ENCODE data around the gene VSIG10L2.
"Not testable (repeated sequence)": the region's sequence is repeated elsewhere in the genome, so short reads cannot be mapped to it uniquely, and the experiment has no call there.

Gene VSIG10L2

GRCh38 chr11:125967515-125967914 lies 21.7 kb downstream of the VSIG10L2 start:
- DNase-seq (ENCODE audit: low read depth): no peak

GRCh38 chr11:125968354-125968753 lies 22.5 kb downstream of the VSIG10L2 start:
- DNase-seq (ENCODE audit: low read depth): no peak

- DNase-seq (ENCODE audit: low read depth): no peak
Measured at GRCh38 chr11:125971618-125972017, 25.8 kb downstream of the VSIG10L2 start.

GRCh38 chr11:125974284-125974683 lies 28.4 kb downstream of the VSIG10L2 start:
- no peak for DNase-seq (ENCODE audit: low read depth)

- DNase-seq (ENCODE audit: low read depth): no peak
Measured at GRCh38 chr11:125975634-125976033, 29.8 kb downstream of the VSIG10L2 start.

- no peak for DNase-seq (ENCODE audit: low read depth)
Measured at GRCh38 chr11:125976156-125976555, 30.3 kb downstream of the VSIG10L2 start.

GRCh38 chr11:125977333-125977732 lies 31.5 kb downstream of the VSIG10L2 start:
- DNase-seq (ENCODE audit: low read depth): no peak

GRCh38 chr11:125978181-125978716 lies 32.4 kb downstream of the VSIG10L2 start:
- no peak for DNase-seq (ENCODE audit: low read depth)

- no peak for DNase-seq (ENCODE audit: low read depth)
Measured at GRCh38 chr11:125978778-125979407, 33.0 kb downstream of the VSIG10L2 start.

- no peak for DNase-seq (ENCODE audit: low read depth)
Measured at GRCh38 chr11:125979511-125979910, 33.7 kb downstream of the VSIG10L2 start.

GRCh38 chr11:125980436-125980835 lies 34.6 kb downstream of the VSIG10L2 start:
- no peak for DNase-seq (ENCODE audit: low read depth)

- no peak for DNase-seq (ENCODE audit: low read depth)
Measured at GRCh38 chr11:125982348-125982730, 36.5 kb downstream of the VSIG10L2 start.

GRCh38 chr11:125985956-125986355 lies 40.1 kb downstream of the VSIG10L2 start:
- DNase-seq (ENCODE audit: low read depth): not testable (repeated sequence)

- no peak for DNase-seq (ENCODE audit: low read depth)
Measured at GRCh38 chr11:125987066-125987641, 41.3 kb downstream of the VSIG10L2 start.

- no peak for DNase-seq (ENCODE audit: low read depth)
Measured at GRCh38 chr11:125990244-125990643, 44.4 kb downstream of the VSIG10L2 start.

- DNase-seq (ENCODE audit: low read depth): no peak
Measured at GRCh38 chr11:125992893-125993292, 47.0 kb downstream of the VSIG10L2 start.

GRCh38 chr11:125994509-125994908 lies 48.7 kb downstream of the VSIG10L2 start:
- no peak for DNase-seq (ENCODE audit: low read depth)

GRCh38 chr11:125995313-125995712 lies 49.5 kb downstream of the VSIG10L2 start:
- DNase-seq (ENCODE audit: low read depth): no peak

- DNase-seq (ENCODE audit: low read depth): no peak
Measured at GRCh38 chr11:125998267-125998666, 52.4 kb downstream of the VSIG10L2 start.

- no peak for DNase-seq (ENCODE audit: low read depth)
Measured at GRCh38 chr11:125999234-125999880, 53.5 kb downstream of the VSIG10L2 start.

- DNase-seq (ENCODE audit: low read depth): no peak
Measured at GRCh38 chr11:126002181-126002580, 56.3 kb downstream of the VSIG10L2 start.

All from stimulated activated CD4-positive, alpha-beta T cell treated with anti-CD3 and anti-CD28 coated beads, Interleukin-2, amount 100 ng/mL, for 4 hours (primary cell).